GM20000 (cell line): ENCODE data around the gene OR4D10.
"Not testable (repeated sequence)": the region's sequence is repeated elsewhere in the genome, so short reads cannot be mapped to it uniquely, and the experiment has no call there.

Experiments
- DNase-seq: peaks from one replicate; pipeline ENCODE4 v3.0.0; 2012; ENCODE audit warnings: low spot score
- CTCF ChIP-seq: IDR thresholded peaks from 2 replicates; pipeline ENCODE4 v1.5.1; 2012; ENCODE audit warnings: mild to moderate bottlenecking, control low read depth; ENCODE audit errors: extremely low read depth, missing control alignments

The OR4D10 gene

GRCh38 chr11:59480359-59480758, 7.2 kb downstream of the OR4D10 start:
- TF ChIP-seq CTCF = no peak
- DNase-seq = no peak

GRCh38 chr11:59501931-59502330, 28.8 kb downstream of the OR4D10 start:
- DNase-seq = no peak
- no peak for TF ChIP-seq CTCF

GRCh38 chr11:59503276-59503675, 30.2 kb downstream of the OR4D10 start, which contains the start of gene OR4D11:
TSS of gene OR4D11 (plus strand) at chr11:59503576. CDS start at chr11:59503576, 0 bp downstream.
- no peak for DNase-seq
- no peak for TF ChIP-seq CTCF

- no peak for DNase-seq
These were observed 38.0 kb downstream of the OR4D10 start, which contains the start of gene OR4D9 for GRCh38 chr11:59510941-59511589. TSS of gene OR4D9 (plus strand) at chr11:59511539. CDS start at chr11:59514913, 3,374 bp downstream.

GRCh38 chr11:59511675-59512074, 38.6 kb downstream of the OR4D10 start:
- DNase-seq = no peak
- no peak for TF ChIP-seq CTCF

More at GRCh38 chr11:59510941-59511589, 38.0 kb downstream of the OR4D10 start, which contains the start of gene OR4D9:
- no peak for TF ChIP-seq CTCF

GRCh38 chr11:59520139-59520538, 47.0 kb downstream of the OR4D10 start:
- DNase-seq = not testable (repeated sequence)

GRCh38 chr11:59520741-59521140, 47.6 kb downstream of the OR4D10 start:
- no peak for TF ChIP-seq CTCF
- no peak for DNase-seq

GRCh38 chr11:59523541-59523940, 50.4 kb downstream of the OR4D10 start:
- no peak for DNase-seq
- TF ChIP-seq CTCF = no peak
